Stimulated activated CD4-positive, alpha-beta T cell treated with anti-CD3 and anti-CD28 coated beads, Interleukin-1b, Interleukin-23, amount 100 ng/mL, for 48 hours (primary cell): ENCODE results near the gene NME4.

Source experiments
- DNase-seq: peaks from one replicate; pipeline ENCODE4 v3.0.0-alpha.2; 2020

Gene NME4

DNA sequence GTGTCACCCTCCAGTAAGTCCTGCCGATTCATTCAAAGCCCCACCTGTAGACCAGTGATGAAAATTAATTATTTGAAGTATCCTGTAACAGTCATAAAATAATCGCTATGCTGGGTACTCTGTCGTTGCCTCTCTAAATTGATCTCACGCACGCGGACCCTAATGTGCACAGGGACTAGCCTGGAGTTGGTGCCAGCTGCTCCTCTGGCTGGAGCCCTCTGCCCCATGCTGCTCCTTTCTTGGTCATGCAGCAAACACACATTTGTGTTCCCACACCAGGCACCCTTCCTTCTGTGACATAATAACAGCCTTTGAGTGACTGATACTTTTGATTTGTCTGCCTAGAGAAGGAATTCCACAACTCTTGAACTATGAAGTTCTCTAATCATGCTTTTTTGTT, 44.4 kb downstream of the NME4 start:
- DNase-seq: no peak

DNA sequence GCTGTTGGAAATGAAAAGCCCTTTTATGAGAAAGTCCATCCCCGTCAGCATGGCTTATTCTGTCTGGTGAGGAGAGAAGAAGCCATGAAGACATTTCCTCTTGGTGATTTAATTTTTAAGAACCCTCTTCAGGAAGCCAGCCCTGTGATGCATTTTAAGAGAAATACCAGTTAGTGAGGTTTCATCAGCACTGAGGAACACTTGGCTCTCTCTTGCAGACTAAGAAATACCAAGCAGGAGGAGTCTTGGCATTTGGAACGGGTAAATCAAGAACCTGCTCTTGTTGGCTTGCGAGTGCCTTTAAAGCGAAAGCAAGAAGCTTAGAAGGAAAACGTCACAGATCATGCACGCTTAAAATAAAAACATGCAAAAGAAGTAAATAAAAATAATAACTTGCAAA, 46.0 kb downstream of the NME4 start:
- no peak for DNase-seq

DNA sequence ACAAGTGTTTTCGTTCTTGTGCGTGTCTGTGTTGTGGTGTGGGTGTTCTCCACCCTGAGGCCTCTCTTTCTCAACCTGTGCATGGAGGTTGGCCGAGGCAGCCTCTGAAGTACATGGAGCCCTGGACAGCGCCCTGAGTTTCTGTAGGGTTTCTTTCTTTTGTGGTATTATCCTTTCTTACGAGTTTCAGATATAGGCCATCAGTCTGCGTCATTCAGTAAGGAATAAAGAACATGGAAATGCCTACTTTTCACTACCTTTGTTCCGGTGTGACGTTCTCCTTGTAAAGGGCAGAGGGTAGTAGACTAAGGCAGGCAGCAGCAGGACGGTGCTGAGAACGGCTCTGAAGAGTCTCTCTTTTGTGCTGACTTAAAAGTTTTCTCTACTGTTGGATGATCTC, 47.0 kb downstream of the NME4 start:
- DNase-seq: no peak

DNA sequence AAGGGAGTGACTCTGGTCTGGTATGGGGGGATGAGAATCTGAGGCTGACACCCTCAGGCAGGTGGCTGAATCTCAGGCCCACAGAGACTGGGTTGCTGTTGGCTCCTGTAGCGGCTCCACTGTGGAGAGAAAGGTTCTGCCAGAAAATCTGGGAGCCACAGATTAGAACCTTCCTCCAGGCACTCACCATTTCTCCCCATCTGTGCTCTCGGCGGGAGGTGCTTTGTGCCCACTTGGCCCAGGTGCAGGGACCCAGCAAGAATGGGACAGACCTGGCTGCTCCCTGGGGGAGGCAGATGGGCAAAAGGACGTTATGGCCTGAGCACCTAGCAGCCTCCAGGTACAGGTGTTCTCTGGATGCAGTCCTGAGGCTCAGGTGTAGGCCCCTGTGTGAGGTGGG, 48.6 kb downstream of the NME4 start:
- DNase-seq: no peak
